DND-41 (cell line): ENCODE measurements around the gene KITLG.

Experiments
- EZH2 ChIP-seq: IDR thresholded peaks from 3 replicates; pipeline ENCODE4 v1.6.1; 2012; ENCODE audit warnings: borderline replicate concordance, low read depth, mild to moderate bottlenecking, moderate library complexity, low read length, inconsistent platforms; ENCODE audit not compliant: severe bottlenecking
- TF ChIP-seq, protein P1 (sequence below): IDR thresholded peaks from 2 replicates; pipeline ENCODE4 v1.5.1; 2012; ENCODE audit warnings: borderline replicate concordance, low read length, moderate library complexity, mild to moderate bottlenecking; ENCODE audit not compliant: poor library complexity, severe bottlenecking; ENCODE audit errors: extremely low read depth

DNA sequence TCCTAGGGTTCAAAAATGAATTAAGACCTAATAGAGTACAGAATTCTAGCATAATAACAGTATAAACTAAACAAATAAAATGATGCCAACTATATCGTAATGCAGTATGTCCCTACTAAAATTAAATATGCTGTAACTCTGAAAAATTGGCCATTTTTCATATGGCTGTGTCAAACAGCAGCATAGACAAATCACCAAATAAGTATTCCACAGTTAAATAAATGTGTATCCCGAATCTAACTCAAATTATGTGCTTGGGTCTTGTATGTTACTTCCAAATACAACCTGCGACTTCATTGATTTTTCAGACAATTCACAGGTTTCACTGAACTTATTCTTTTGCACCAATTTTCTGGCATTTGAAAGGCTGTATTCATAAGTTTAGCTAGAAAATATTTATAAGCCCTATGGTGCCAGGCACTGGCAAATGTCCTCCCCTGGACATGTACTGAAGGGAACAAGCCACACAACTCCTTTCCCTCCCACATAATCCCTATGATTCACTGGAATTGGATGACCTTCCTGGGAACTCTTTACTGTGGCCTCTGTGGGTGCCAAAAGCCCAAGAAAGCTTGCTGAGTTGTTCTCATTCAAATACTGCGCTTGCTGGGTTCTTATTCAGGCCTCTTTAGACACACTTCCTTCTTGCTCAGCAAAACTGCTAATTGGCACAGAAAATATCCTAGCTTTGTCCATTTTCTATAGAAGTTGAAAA, 108.8 kb downstream of the KITLG start:
- TF ChIP-seq, protein P1, sequence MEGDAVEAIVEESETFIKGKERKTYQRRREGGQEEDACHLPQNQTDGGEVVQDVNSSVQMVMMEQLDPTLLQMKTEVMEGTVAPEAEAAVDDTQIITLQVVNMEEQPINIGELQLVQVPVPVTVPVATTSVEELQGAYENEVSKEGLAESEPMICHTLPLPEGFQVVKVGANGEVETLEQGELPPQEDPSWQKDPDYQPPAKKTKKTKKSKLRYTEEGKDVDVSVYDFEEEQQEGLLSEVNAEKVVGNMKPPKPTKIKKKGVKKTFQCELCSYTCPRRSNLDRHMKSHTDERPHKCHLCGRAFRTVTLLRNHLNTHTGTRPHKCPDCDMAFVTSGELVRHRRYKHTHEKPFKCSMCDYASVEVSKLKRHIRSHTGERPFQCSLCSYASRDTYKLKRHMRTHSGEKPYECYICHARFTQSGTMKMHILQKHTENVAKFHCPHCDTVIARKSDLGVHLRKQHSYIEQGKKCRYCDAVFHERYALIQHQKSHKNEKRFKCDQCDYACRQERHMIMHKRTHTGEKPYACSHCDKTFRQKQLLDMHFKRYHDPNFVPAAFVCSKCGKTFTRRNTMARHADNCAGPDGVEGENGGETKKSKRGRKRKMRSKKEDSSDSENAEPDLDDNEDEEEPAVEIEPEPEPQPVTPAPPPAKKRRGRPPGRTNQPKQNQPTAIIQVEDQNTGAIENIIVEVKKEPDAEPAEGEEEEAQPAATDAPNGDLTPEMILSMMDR: no peak
- no peak for TF ChIP-seq EZH2
